ENCODE measurements around the gene HSDL1.

Gene HSDL1

DNA sequence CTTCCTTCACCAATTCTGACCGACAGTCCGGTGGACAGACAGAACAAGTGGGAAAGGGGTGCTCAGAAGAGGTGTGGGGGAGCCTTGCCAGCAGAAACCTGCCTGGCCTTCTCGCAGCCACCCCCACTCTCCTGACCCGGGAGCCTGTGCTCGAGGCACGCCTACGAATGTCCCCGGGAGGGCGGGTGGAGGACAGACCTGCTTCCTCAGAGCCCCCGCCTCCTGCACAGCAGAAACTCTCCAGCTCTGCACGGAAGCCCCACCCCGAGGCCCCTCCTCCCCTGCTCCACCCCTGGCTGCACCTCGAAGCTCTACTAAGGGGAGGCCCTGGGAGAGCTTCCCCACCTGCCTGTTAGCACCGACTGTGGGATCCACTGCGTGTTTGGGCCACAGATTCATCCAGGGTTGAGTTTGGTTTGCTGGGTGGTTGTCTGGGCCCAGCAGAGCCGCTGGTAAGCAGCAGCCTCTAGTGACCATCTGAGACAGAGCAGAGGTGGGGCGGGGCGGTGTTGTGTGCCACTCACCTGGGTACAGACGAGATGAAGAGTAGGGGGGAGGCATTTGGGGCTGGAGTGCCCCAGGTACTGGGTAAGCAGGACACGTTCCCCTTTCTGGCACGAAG is 35.7 kb upstream of the HSDL1 start:
- peak; percentile 11 for DNase-seq (ENCODE audit: low spot score)
- TF ChIP-seq, protein P1, sequence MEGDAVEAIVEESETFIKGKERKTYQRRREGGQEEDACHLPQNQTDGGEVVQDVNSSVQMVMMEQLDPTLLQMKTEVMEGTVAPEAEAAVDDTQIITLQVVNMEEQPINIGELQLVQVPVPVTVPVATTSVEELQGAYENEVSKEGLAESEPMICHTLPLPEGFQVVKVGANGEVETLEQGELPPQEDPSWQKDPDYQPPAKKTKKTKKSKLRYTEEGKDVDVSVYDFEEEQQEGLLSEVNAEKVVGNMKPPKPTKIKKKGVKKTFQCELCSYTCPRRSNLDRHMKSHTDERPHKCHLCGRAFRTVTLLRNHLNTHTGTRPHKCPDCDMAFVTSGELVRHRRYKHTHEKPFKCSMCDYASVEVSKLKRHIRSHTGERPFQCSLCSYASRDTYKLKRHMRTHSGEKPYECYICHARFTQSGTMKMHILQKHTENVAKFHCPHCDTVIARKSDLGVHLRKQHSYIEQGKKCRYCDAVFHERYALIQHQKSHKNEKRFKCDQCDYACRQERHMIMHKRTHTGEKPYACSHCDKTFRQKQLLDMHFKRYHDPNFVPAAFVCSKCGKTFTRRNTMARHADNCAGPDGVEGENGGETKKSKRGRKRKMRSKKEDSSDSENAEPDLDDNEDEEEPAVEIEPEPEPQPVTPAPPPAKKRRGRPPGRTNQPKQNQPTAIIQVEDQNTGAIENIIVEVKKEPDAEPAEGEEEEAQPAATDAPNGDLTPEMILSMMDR (IDR thresholded peaks at IDR 0.05; ENCODE audit: extremely low read depth, missing control alignments) = no peak

GRCh38 chr16:84179612-84180320 is 34.8 kb upstream of the HSDL1 start:
- peak; percentile 12 for DNase-seq (ENCODE audit: low spot score)
- TF ChIP-seq, protein P1 (IDR thresholded peaks at IDR 0.05; ENCODE audit: extremely low read depth, missing control alignments) = no peak

GRCh38 chr16:84178892-84179611 is 34.1 kb upstream of the HSDL1 start:
- TF ChIP-seq, protein P1 (IDR thresholded peaks at IDR 0.05; ENCODE audit: extremely low read depth, missing control alignments) = no peak
- DNase-seq (ENCODE audit: low spot score) = no peak

- no peak for DNase-seq (ENCODE audit: low spot score)
- TF ChIP-seq, protein P1 (IDR thresholded peaks at IDR 0.05; ENCODE audit: extremely low read depth, missing control alignments) = no peak
These were observed 33.3 kb upstream of the HSDL1 start for GRCh38 chr16:84178146-84178765.

- no peak for DNase-seq (ENCODE audit: low spot score)
- TF ChIP-seq, protein P1 (IDR thresholded peaks at IDR 0.05; ENCODE audit: extremely low read depth, missing control alignments) = no peak
These were observed 32.7 kb upstream of the HSDL1 start for GRCh38 chr16:84177741-84178073.

DNA sequence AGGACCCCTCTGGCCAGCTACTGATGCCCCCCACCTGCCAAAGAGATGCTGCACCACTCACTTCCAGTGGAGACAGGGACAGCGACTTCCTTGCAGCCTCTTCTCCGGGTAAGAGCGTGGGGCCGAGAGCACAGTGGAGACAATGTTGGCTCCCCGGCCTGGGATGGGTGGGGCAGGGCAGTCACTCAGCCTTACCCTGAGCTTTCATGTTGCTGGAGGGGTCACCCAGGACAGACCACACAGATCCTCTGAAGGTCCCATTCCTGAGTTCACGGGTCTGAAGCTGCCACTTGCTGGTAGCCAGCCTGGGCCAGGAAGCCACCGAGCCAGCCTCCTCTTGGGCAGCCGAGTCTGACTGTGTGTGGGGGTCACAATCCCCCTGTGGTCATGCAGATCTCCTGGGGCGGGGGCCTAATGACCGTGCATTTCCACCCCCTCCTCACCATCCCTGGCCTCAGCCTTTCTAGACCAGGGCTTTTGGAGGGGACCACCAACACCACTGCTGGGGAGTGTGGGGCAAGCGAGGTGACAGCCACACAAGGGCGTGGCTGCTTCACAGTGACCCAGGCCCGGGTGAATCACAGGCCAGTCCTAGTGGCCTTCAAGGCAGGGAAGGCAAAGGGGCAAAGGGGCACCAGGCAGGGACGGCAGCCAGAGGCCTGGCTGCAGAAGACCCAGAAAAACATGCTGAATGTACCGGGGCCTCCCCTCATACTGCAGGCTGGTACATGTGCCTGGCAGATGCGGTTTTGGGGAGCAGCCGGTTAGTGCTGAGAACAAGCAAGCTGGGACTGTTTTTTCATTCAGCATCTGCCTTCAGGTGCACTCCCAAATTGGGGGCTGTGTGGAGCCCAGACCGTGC is 31.4 kb upstream of the HSDL1 start:
- DNase-seq (ENCODE audit: low spot score) = peak; percentile 20
- TF ChIP-seq, protein P1 (IDR thresholded peaks at IDR 0.05; ENCODE audit: extremely low read depth, missing control alignments) = no peak

All from GM20000 (cell line).